Ishikawa (cell line): Measurements from ENCODE around the gene FABP6.

Experiments
- CEBPB ChIP-seq: IDR thresholded peaks from 2 replicates; pipeline ENCODE4 v1.6.1; 2012
- CREB1 ChIP-seq: IDR thresholded peaks from 2 replicates; pipeline ENCODE4 v1.6.1; 2012; ENCODE audit warnings: low read depth
- EGR1 ChIP-seq: IDR thresholded peaks from 2 replicates; pipeline ENCODE4 v1.6.1; 2012
- EP300 ChIP-seq: IDR thresholded peaks from 2 replicates; pipeline ENCODE4 v1.6.1; 2012; ENCODE audit warnings: borderline replicate concordance
- FOXM1 ChIP-seq: IDR thresholded peaks from 2 replicates; pipeline ENCODE4 v1.6.1; 2012; ENCODE audit warnings: low read depth, borderline replicate concordance
- RAD21 ChIP-seq: IDR thresholded peaks from 2 replicates; pipeline ENCODE4 v1.6.1; 2012; ENCODE audit warnings: low read depth
- TCF12 ChIP-seq: IDR thresholded peaks from 2 replicates; pipeline ENCODE4 v1.6.1; 2012; ENCODE audit warnings: low read depth
- YY1 ChIP-seq: IDR thresholded peaks from 2 replicates; pipeline ENCODE4 v1.6.1; 2012; ENCODE audit warnings: low read depth
- ZBTB7A ChIP-seq: IDR thresholded peaks from 2 replicates; pipeline ENCODE4 v1.6.1; 2012; ENCODE audit warnings: low read depth
- TF ChIP-seq, protein P1 (sequence below): IDR thresholded peaks from 2 replicates; pipeline ENCODE4 v1.6.1; 2012
- TF ChIP-seq, protein P2 (sequence below): IDR thresholded peaks from 2 replicates; pipeline ENCODE4 v1.6.1; 2012; ENCODE audit warnings: low read depth, mild to moderate bottlenecking
- TF ChIP-seq, protein P3 (sequence below): IDR thresholded peaks from 2 replicates; pipeline ENCODE4 v1.6.1; 2012

DNA sequence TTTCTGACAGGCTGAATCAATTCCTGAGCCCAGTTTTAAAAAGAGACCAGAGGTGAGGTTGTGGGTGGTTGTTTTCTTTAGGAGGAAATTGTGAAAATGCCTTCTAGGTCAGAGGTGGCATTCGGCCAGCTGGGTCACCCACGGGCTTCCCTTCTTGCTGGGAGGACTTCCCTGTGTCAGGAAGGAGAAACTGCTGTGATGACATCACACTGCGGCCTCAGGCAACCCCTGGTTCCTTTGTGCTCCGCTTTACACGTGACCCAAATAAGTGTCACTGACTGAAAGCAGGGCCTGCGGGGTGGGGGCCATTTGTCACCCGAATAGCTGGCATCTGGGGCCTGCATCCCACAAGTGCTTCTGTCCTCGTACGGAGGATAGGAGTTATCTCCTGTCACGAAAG is 39.7 kb downstream of the FABP6 start:
- TF ChIP-seq, protein P1, sequence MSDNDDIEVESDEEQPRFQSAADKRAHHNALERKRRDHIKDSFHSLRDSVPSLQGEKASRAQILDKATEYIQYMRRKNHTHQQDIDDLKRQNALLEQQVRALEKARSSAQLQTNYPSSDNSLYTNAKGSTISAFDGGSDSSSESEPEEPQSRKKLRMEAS = no peak
- no peak for TF ChIP-seq YY1
- no peak for TF ChIP-seq TCF12
- TF ChIP-seq, protein P2, sequence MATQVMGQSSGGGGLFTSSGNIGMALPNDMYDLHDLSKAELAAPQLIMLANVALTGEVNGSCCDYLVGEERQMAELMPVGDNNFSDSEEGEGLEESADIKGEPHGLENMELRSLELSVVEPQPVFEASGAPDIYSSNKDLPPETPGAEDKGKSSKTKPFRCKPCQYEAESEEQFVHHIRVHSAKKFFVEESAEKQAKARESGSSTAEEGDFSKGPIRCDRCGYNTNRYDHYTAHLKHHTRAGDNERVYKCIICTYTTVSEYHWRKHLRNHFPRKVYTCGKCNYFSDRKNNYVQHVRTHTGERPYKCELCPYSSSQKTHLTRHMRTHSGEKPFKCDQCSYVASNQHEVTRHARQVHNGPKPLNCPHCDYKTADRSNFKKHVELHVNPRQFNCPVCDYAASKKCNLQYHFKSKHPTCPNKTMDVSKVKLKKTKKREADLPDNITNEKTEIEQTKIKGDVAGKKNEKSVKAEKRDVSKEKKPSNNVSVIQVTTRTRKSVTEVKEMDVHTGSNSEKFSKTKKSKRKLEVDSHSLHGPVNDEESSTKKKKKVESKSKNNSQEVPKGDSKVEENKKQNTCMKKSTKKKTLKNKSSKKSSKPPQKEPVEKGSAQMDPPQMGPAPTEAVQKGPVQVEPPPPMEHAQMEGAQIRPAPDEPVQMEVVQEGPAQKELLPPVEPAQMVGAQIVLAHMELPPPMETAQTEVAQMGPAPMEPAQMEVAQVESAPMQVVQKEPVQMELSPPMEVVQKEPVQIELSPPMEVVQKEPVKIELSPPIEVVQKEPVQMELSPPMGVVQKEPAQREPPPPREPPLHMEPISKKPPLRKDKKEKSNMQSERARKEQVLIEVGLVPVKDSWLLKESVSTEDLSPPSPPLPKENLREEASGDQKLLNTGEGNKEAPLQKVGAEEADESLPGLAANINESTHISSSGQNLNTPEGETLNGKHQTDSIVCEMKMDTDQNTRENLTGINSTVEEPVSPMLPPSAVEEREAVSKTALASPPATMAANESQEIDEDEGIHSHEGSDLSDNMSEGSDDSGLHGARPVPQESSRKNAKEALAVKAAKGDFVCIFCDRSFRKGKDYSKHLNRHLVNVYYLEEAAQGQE = no peak
- TF ChIP-seq, protein P3, sequence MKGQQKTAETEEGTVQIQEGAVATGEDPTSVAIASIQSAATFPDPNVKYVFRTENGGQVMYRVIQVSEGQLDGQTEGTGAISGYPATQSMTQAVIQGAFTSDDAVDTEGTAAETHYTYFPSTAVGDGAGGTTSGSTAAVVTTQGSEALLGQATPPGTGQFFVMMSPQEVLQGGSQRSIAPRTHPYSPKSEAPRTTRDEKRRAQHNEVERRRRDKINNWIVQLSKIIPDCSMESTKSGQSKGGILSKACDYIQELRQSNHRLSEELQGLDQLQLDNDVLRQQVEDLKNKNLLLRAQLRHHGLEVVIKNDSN = no peak
- no peak for TF ChIP-seq EP300
- no peak for TF ChIP-seq ZBTB7A
- TF ChIP-seq RAD21 = no peak
- TF ChIP-seq EGR1 = no peak
- TF ChIP-seq CREB1 = no peak
- TF ChIP-seq CEBPB = no peak
- no peak for TF ChIP-seq FOXM1
